Panc1 (cell line): ENCODE data around the gene CPPED1. TPM values are rescaled to one million over a fixed set of nuclear protein-coding genes. Genes with fewer than 3 reads are reported as not detected.

ENCODE experiments used
- ATAC-seq: fragments of 200-7000 bp; cut with Tn5 transposase; 2 replicates; pipeline ENCODE4 v1.9.1; 2020; ENCODE audit warnings: mild to moderate bottlenecking, moderate library complexity
- BruUV-seq: library from RNA; stranded (reverse); fragments of 400-500 nt; replicated peaks from 2 replicates; lab custom pipeline; 2021; lab: Mats Ljungman, UMichigan
- CTCF ChIA-PET: fragments of 300-600 bp; sonication (Branson Sonifier 250); formaldehyde crosslinking; loops from one replicate; lab custom pipeline; 2022; ENCODE audit warnings: antibody characterized with exemption; lab: Charles Lee
- POLR2A ChIA-PET: fragments of 300-600 bp; sonication (Branson Sonifier 250); formaldehyde crosslinking; loops from one replicate; lab custom pipeline; 2022; ENCODE audit warnings: antibody characterized with exemption; lab: Charles Lee
- DNase-seq: peaks from one replicate; pipeline ENCODE4 v3.0.0-alpha.2; 2010; ENCODE audit warnings: low read depth, low spot score
- H3K27ac ChIP-seq: 2 replicates; pipeline ENCODE4 v1.5.1; 2011; ENCODE audit warnings: mild to moderate bottlenecking, low read length, inconsistent platforms
- H3K27me3 ChIP-seq: fragments of 200-500 bp; sonication (Bioruptor generic); 2 replicates; pipeline ENCODE4 v1.6.0; 2014; ENCODE audit warnings: low read length, inconsistent platforms; ENCODE audit not compliant: control insufficient read depth, insufficient read depth
- H3K36me3 ChIP-seq: fragments of 200-500 bp; sonication (Bioruptor generic); 2 replicates; pipeline ENCODE4 v1.5.1; 2014; ENCODE audit warnings: inconsistent platforms, mild to moderate bottlenecking, low read length, moderate library complexity; ENCODE audit not compliant: control insufficient read depth, insufficient read depth
- H3K4me1 ChIP-seq: 2 replicates; pipeline ENCODE4 v1.5.1; 2011; ENCODE audit warnings: inconsistent platforms, mild to moderate bottlenecking, low read length, moderate library complexity; ENCODE audit not compliant: control insufficient read depth, insufficient read depth
- H3K4me3 ChIP-seq, 2 experiments: 2 replicates each; pipeline ENCODE4 v1.5.1; 2011 to 2012; ENCODE audit warnings: low read depth in 2 of 2, low read length in 2 of 2, mild to moderate bottlenecking in 2 of 2, inconsistent platforms in 1 of 2, moderate library complexity in 1 of 2
- H3K9me3 ChIP-seq: fragments of 200-500 bp; sonication (Bioruptor generic); 2 replicates; pipeline ENCODE4 v1.5.1; 2014; ENCODE audit warnings: low read depth, mild to moderate bottlenecking, inconsistent platforms, low read length, moderate library complexity; ENCODE audit not compliant: control insufficient read depth, insufficient read depth
- POLR2AphosphoS5 ChIP-seq: IDR thresholded peaks from 2 replicates; pipeline ENCODE4 v1.6.1; 2012; ENCODE audit warnings: mild to moderate bottlenecking, low read depth, low read length, moderate library complexity
- SIN3A ChIP-seq: IDR thresholded peaks from 2 replicates; pipeline ENCODE4 v1.6.1; 2012; ENCODE audit warnings: low read depth, mild to moderate bottlenecking, low read length, moderate library complexity, borderline replicate concordance; ENCODE audit not compliant: insufficient read depth
- TCF7L2 ChIP-seq: IDR thresholded peaks from 2 replicates; pipeline ENCODE4 v1.6.1; 2011; ENCODE audit warnings: mild to moderate bottlenecking, low read depth, low read length, inconsistent platforms
- in situ Hi-C: cut with HindIII; loops from 2 replicates; pipeline ENCODE4 v1.10.0; 2016; ENCODE audit warnings: low sequenced_read_pairs, low pct_unique_long_range_greater_than_20kb
- intact Hi-C: fragments of 100-400 bp; cut with micrococcal nuclease; formaldehyde crosslinking; loops from one replicate; pipeline ENCODE4 v1.10.0; 2022; ENCODE audit not compliant: unreplicated experiment
- total RNA-seq: library from RNA; stranded (reverse); gene quantifications from one replicate; pipeline ENCODE4 v1.2.1, GENCODE V29; 2021; ENCODE audit not compliant: unreplicated experiment
- TF ChIP-seq, protein P1 (sequence below), 2 experiments: IDR thresholded peaks; 2 replicates each; pipeline ENCODE4 v1.6.1; 2011 to 2012; ENCODE audit warnings: low read depth in 2 of 2, control low read depth in 1 of 2, low read length in 1 of 2, mild to moderate bottlenecking in 1 of 2, moderate library complexity in 1 of 2; ENCODE audit not compliant: insufficient read depth in 1 of 2
- TF ChIP-seq, protein P2 (sequence below): fragments of 450-650 bp; IDR thresholded peaks from 2 replicates; pipeline ENCODE4 v1.5.1; 2017; ENCODE audit warnings: mild to moderate bottlenecking

The CPPED1 gene
- total RNA-seq, 1 experiment from 2014 or later = 12.5 TPM

DNA sequence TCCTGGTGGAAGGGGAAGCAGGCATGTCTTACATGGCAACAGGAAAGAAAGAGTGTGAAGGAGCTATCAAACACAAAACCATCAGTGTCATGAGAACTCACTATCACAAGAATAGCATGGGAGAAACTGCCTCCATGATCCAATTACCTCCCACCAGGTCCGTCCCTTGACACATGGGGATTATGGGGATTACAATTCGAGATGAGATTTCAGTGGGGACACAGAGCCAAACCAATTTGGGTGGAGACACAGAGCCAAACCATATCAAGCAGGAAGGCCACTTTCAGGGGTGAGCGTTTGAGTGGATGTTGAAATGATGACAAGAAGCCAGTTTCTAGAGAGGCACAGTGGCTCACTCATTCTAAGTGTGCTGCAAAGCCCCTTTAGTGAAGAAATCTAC is 143.8 kb downstream of the CPPED1 start:
- no peak overlapping the region for H3K4me3 ChIP-seq
- DNase-seq (no peak), ATAC-seq (no peak)
- H3K9me3 ChIP-seq = no peaks in the 10 kb centered on the region
- in situ Hi-C loops = no loop called here
- BruUV-seq = no TSS peak
- no peaks in the 10 kb centered on the region for H3K36me3 ChIP-seq
- H3K4me1 ChIP-seq = no peaks in the 10 kb centered on the region
- ChIA-PET CTCF (no interaction called here), POLR2A (no interaction called here)
- no peaks in the 10 kb centered on the region for H3K27me3 ChIP-seq
- no peak overlapping the region for H3K27ac ChIP-seq
- TF ChIP-seq, protein P1, sequence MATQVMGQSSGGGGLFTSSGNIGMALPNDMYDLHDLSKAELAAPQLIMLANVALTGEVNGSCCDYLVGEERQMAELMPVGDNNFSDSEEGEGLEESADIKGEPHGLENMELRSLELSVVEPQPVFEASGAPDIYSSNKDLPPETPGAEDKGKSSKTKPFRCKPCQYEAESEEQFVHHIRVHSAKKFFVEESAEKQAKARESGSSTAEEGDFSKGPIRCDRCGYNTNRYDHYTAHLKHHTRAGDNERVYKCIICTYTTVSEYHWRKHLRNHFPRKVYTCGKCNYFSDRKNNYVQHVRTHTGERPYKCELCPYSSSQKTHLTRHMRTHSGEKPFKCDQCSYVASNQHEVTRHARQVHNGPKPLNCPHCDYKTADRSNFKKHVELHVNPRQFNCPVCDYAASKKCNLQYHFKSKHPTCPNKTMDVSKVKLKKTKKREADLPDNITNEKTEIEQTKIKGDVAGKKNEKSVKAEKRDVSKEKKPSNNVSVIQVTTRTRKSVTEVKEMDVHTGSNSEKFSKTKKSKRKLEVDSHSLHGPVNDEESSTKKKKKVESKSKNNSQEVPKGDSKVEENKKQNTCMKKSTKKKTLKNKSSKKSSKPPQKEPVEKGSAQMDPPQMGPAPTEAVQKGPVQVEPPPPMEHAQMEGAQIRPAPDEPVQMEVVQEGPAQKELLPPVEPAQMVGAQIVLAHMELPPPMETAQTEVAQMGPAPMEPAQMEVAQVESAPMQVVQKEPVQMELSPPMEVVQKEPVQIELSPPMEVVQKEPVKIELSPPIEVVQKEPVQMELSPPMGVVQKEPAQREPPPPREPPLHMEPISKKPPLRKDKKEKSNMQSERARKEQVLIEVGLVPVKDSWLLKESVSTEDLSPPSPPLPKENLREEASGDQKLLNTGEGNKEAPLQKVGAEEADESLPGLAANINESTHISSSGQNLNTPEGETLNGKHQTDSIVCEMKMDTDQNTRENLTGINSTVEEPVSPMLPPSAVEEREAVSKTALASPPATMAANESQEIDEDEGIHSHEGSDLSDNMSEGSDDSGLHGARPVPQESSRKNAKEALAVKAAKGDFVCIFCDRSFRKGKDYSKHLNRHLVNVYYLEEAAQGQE (IDR thresholded peaks at IDR 0.05; ENCODE audit: insufficient read depth in 1 of 2, low read depth in 2 of 2, low read length in 1 of 2) = no peak
- intact Hi-C loops = no loop called here

DNA sequence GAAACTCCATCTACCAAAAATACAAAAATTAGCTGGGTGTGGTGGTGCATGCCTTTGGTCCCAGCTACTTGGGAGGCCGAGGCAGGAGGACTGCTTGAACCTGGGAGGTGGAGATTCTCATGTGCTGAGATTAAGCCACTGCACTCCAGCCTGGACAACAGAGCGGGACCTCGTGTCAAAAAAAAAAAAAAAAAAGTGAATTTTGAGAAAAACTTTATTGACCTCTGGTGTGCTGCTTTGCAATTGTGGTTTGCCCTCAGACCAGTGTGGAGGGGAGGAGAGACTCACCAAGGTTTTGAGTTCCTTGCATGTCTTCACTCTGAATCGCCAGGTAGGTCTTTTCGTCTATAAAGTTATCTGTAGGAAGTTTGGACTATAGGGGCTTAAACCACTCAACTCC is 145.2 kb downstream of the CPPED1 start:
- intact Hi-C loops = no loop called here
- BruUV-seq = no TSS peak
- DNase-seq = no peak
- H3K4me3 ChIP-seq = no peak overlapping the region
- H3K9me3 ChIP-seq = no peaks in the 10 kb centered on the region
- in situ Hi-C loops = no loop called here
- POLR2A ChIA-PET = no interaction called here
- TF ChIP-seq SIN3A = no peak
- TF ChIP-seq, protein P2, sequence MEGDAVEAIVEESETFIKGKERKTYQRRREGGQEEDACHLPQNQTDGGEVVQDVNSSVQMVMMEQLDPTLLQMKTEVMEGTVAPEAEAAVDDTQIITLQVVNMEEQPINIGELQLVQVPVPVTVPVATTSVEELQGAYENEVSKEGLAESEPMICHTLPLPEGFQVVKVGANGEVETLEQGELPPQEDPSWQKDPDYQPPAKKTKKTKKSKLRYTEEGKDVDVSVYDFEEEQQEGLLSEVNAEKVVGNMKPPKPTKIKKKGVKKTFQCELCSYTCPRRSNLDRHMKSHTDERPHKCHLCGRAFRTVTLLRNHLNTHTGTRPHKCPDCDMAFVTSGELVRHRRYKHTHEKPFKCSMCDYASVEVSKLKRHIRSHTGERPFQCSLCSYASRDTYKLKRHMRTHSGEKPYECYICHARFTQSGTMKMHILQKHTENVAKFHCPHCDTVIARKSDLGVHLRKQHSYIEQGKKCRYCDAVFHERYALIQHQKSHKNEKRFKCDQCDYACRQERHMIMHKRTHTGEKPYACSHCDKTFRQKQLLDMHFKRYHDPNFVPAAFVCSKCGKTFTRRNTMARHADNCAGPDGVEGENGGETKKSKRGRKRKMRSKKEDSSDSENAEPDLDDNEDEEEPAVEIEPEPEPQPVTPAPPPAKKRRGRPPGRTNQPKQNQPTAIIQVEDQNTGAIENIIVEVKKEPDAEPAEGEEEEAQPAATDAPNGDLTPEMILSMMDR = no peak
- TF ChIP-seq POLR2AphosphoS5 = no peak
- TF ChIP-seq, protein P1 (IDR thresholded peaks at IDR 0.05; ENCODE audit: insufficient read depth in 1 of 2, low read depth in 2 of 2, low read length in 1 of 2) = no peak
- TF ChIP-seq TCF7L2 = no peak
- H3K27ac ChIP-seq = no peak overlapping the region
- CTCF ChIA-PET = no interaction called here
- no peak for ATAC-seq
- H3K4me1 ChIP-seq = no peaks in the 10 kb centered on the region
- no peaks in the 10 kb centered on the region for H3K36me3 ChIP-seq
- H3K27me3 ChIP-seq = no peaks in the 10 kb centered on the region
